OCI-LY7 (cell line): ENCODE results near the gene LY6G5C. TPM values are rescaled to one million over a fixed set of nuclear protein-coding genes. Genes with fewer than 3 reads are reported as not detected.

Experiments
- BruUV-seq: library from RNA; stranded (reverse); fragments of 400-500 nt; replicated peaks from 2 replicates; lab custom pipeline; 2021; lab: Mats Ljungman, UMichigan
- CTCF ChIA-PET: fragments of 300-600 bp; sonication (Branson Sonifier 250); formaldehyde crosslinking; loops from one replicate; lab custom pipeline; 2022; ENCODE audit warnings: antibody characterized with exemption; ENCODE audit not compliant: unreplicated experiment; lab: Charles Lee
- POLR2A ChIA-PET: fragments of 300-600 bp; sonication (Branson Sonifier 250); formaldehyde crosslinking; loops from one replicate; lab custom pipeline; 2022; ENCODE audit warnings: antibody characterized with exemption; lab: Charles Lee
- DNase-seq: peaks from one replicate; pipeline ENCODE4 v3.0.0-alpha.2; 2015; ENCODE audit warnings: low spot score
- H2AFZ ChIP-seq: fragments of 200-600 bp; sonication (generic), shearing (Covaris generic); 2 replicates; pipeline ENCODE4 v1.6.1; 2014; ENCODE audit warnings: mild to moderate bottlenecking, antibody characterized with exemption, low read length, moderate library complexity
- H3K27ac ChIP-seq: fragments of 200-600 bp; sonication (generic); 2 replicates; pipeline ENCODE4 v1.5.1; 2014; ENCODE audit warnings: mixed run types, low read depth, mild to moderate bottlenecking, moderate library complexity, low read length, inconsistent platforms; ENCODE audit not compliant: poor library complexity, severe bottlenecking
- H3K36me3 ChIP-seq: fragments of 200-600 bp; sonication (generic); 2 replicates; pipeline ENCODE4 v1.6.1; 2014; ENCODE audit warnings: mild to moderate bottlenecking, antibody characterized with exemption, low read length, moderate library complexity, mixed read lengths; ENCODE audit not compliant: insufficient read depth
- H3K4me1 ChIP-seq: fragments of 200-600 bp; sonication (generic); 2 replicates; pipeline ENCODE4 v1.5.1; 2014; ENCODE audit warnings: mild to moderate bottlenecking, low read length; ENCODE audit not compliant: insufficient read depth, poor library complexity, severe bottlenecking
- H3K4me2 ChIP-seq: fragments of 200-600 bp; sonication (generic); 2 replicates; pipeline ENCODE4 v1.6.1; 2014; ENCODE audit warnings: mild to moderate bottlenecking, low read length
- H3K4me3 ChIP-seq: fragments of 200-600 bp; sonication (generic); 2 replicates; pipeline ENCODE4 v1.5.1; 2014; ENCODE audit warnings: mild to moderate bottlenecking, low read depth, low read length; ENCODE audit not compliant: poor library complexity, severe bottlenecking
- H3K79me2 ChIP-seq: fragments of 200-600 bp; sonication (generic); 2 replicates; pipeline ENCODE4 v1.6.1; 2016; ENCODE audit warnings: low read depth, mild to moderate bottlenecking, low read length, moderate library complexity, mixed read lengths; ENCODE audit not compliant: insufficient read depth
- H3K9me2 ChIP-seq: fragments of 200-600 bp; sonication (generic); 2 replicates; pipeline ENCODE4 v1.6.1; 2016; ENCODE audit warnings: mild to moderate bottlenecking, low read length, mixed read lengths; ENCODE audit not compliant: insufficient read depth
- H3K9me3 ChIP-seq: fragments of 200-600 bp; sonication (generic); 2 replicates; pipeline ENCODE4 v1.6.1; 2014; ENCODE audit warnings: mild to moderate bottlenecking, mixed run types, low read length, mixed read lengths
- H4K20me1 ChIP-seq: fragments of 200-600 bp; sonication (generic); 2 replicates; pipeline ENCODE4 v1.6.1; 2014; ENCODE audit warnings: mild to moderate bottlenecking, antibody characterized with exemption, low read length, moderate library complexity, mixed read lengths; ENCODE audit not compliant: insufficient read depth
- EZH2phosphoT487 ChIP-seq: fragments of 200-600 bp; sonication (generic); IDR thresholded peaks from 2 replicates; pipeline ENCODE4 v1.6.1; 2018; ENCODE audit warnings: low read depth, borderline replicate concordance, mild to moderate bottlenecking, mixed run types, antibody characterized with exemption, low read length, moderate library complexity, mixed read lengths
- intact Hi-C: fragments of 100-400 bp; cut with micrococcal nuclease; formaldehyde crosslinking; loops from one replicate; pipeline ENCODE4 v1.10.0; 2022; ENCODE audit not compliant: unreplicated experiment
- microRNA-seq: library from miRNA; unstranded; fragments of <30 nt; microRNA quantifications from one replicate; pipeline ENCODE4 v1.2.0, GENCODE V29; 2022; ENCODE audit warnings: borderline replicate concordance
- small RNA-seq: library from RNA; depleted of rRNA; stranded (forward); fragments of <200 nt; gene quantifications from one replicate; pipeline ENCODE3, GENCODE V24; 2014
- total RNA-seq, 2 experiments: library from RNA; depleted of rRNA in 1 of 2; stranded (reverse); fragments of >200 nt in 1 of 2; shearing (Covaris generic) in 1 of 2; gene quantifications; 2 replicates each; pipeline ENCODE4 v1.2.3, GENCODE V29; 2014 to 2022
- TF ChIP-seq, protein P1 (sequence below): fragments of 200-600 bp; sonication (generic); conservative IDR thresholded peaks from 2 replicates; pipeline ENCODE4 v1.5.1; 2014; ENCODE audit warnings: mild to moderate bottlenecking, antibody characterized with exemption, low read length, moderate library complexity, mixed read lengths

Gene LY6G5C
- total RNA-seq, 2 experiments from 2014 or later, result 1.8 to 3.5 TPM

DNA sequence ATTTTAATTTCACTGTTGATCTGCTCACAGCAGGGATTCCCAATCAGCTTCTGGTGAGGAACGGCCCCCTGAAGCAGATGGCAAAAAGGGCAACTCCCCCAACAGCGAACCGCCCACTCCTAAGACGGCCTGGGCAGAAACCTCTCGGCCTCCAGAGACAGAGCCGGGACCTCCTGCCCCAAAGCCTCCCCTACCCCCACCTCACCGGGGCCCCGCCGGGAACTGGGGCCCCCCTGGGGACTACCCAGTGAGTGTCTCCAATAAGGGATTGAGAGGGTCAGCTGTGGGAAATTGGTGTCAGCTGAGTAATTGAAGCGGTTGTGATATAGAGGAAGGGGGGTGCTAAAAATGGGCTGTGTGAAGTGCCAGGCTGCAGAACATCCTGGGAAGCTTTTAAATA is 53.9 kb downstream of the LY6G5C start:
- H3K36me3 ChIP-seq, result peaks cover 100% of the 10 kb centered on the region
- no peak overlapping the region for H3K4me3 ChIP-seq
- no peak for DNase-seq
- H3K9me2 ChIP-seq, result no peaks in the 10 kb centered on the region
- ChIA-PET POLR2A (interaction anchor here (1.2 to 1.3 kb wide), 2 partner anchors 16 to 24 kb away, joined by 3 to 4 read pairs; no protein-coding TSS in a partner anchor), CTCF (no interaction called here)
- TF ChIP-seq, protein P1, sequence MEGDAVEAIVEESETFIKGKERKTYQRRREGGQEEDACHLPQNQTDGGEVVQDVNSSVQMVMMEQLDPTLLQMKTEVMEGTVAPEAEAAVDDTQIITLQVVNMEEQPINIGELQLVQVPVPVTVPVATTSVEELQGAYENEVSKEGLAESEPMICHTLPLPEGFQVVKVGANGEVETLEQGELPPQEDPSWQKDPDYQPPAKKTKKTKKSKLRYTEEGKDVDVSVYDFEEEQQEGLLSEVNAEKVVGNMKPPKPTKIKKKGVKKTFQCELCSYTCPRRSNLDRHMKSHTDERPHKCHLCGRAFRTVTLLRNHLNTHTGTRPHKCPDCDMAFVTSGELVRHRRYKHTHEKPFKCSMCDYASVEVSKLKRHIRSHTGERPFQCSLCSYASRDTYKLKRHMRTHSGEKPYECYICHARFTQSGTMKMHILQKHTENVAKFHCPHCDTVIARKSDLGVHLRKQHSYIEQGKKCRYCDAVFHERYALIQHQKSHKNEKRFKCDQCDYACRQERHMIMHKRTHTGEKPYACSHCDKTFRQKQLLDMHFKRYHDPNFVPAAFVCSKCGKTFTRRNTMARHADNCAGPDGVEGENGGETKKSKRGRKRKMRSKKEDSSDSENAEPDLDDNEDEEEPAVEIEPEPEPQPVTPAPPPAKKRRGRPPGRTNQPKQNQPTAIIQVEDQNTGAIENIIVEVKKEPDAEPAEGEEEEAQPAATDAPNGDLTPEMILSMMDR, result no peak
- TF ChIP-seq EZH2phosphoT487, result no peak
- peaks cover 10% of the 10 kb centered on the region for H3K4me1 ChIP-seq
- intact Hi-C loops, result no loop called here
- peaks cover 11% of the 10 kb centered on the region for H4K20me1 ChIP-seq
- no peak overlapping the region for H3K27ac ChIP-seq
- no peaks in the 10 kb centered on the region for H3K9me3 ChIP-seq
- H2AFZ ChIP-seq, result no peak overlapping the region
- H3K4me2 ChIP-seq, result no peak overlapping the region
- BruUV-seq, result no TSS peak
- H3K79me2 ChIP-seq, result peaks cover 41% of the 10 kb centered on the region

Small RNAs within 50 kb of the gene (microRNA-seq; reads per million reads assigned to microRNA genes)
- gene MIR4646, result 7.6 reads per million, percentile 5 among the genes with 10 or more reads in this experiment
- not detected for gene MIR6832

Small RNAs within 50 kb of the gene (small RNA-seq; reads per million reads assigned to genes)
- gene LY6G6D (not detected), gene MIR4646 (not detected), gene MIR6832 (not detected), gene RF00019 (not detected)

Other genes with a start within 250 kb of the LY6G5C start
Only the 30 nearest of the 38 such genes appear.
- 736 and 747 TPM in 2 replicates for gene DDX39B, start 139.1 kb downstream of the LY6G5C start, total RNA-seq (2014; rRNA removed; shearing (Covaris generic))
- gene DDX39B, start 139.1 kb downstream of the LY6G5C start, total RNA-seq (2022), result 478 and 481 TPM in 2 replicates
- 3.8 and 4.2 TPM in 2 replicates for gene ATP6V1G2, start 134.5 kb downstream of the LY6G5C start, total RNA-seq (2014; rRNA removed; shearing (Covaris generic))
- gene ATP6V1G2, start 134.5 kb downstream of the LY6G5C start, total RNA-seq (2022), result 14.1 and 15.9 TPM in 2 replicates
- 17.1 and 21.8 TPM in 2 replicates for gene NFKBIL1, start 133.5 kb downstream of the LY6G5C start, total RNA-seq (2014; rRNA removed; shearing (Covaris generic))
- gene NFKBIL1, start 133.5 kb downstream of the LY6G5C start, total RNA-seq (2022), result 22.7 and 23.2 TPM in 2 replicates
- 0.98 and 1.1 TPM in 2 replicates for gene LTA, start 108.8 kb downstream of the LY6G5C start, total RNA-seq (2014; rRNA removed; shearing (Covaris generic))
- gene LTA, start 108.8 kb downstream of the LY6G5C start, total RNA-seq (2022), result 4.1 and 4.3 TPM in 2 replicates
- 1.7 and 3.5 TPM in 2 replicates for gene TNF, start 105.5 kb downstream of the LY6G5C start, total RNA-seq (2014; rRNA removed; shearing (Covaris generic))
- 2.5 TPM in 2 replicates for gene TNF, start 105.5 kb downstream of the LY6G5C start, total RNA-seq (2022)
- gene LTB, start 98.6 kb downstream of the LY6G5C start, total RNA-seq (2014; rRNA removed; shearing (Covaris generic)), result 36.5 and 46.8 TPM in 2 replicates
- 36.9 and 39.2 TPM in 2 replicates for gene LTB, start 98.6 kb downstream of the LY6G5C start, total RNA-seq (2022)
- gene LST1, start 94.8 kb downstream of the LY6G5C start, total RNA-seq (2014; rRNA removed; shearing (Covaris generic)), result 1.2 and 3.0 TPM in 2 replicates
- gene LST1, start 94.8 kb downstream of the LY6G5C start, total RNA-seq (2022), result 4.2 and 4.9 TPM in 2 replicates
- 1.6 TPM in 1 of 2 replicates, not detected in the other for gene NCR3, start 88.1 kb downstream of the LY6G5C start, total RNA-seq (2014; rRNA removed; shearing (Covaris generic))
- gene NCR3, start 88.1 kb downstream of the LY6G5C start, total RNA-seq (2022), result 0.74 and 2.0 TPM in 2 replicates
- 15.3 and 22.0 TPM in 2 replicates for gene AIF1, start 65.8 kb downstream of the LY6G5C start, total RNA-seq (2014; rRNA removed; shearing (Covaris generic))
- gene AIF1, start 65.8 kb downstream of the LY6G5C start, total RNA-seq (2022), result 16.3 and 17.2 TPM in 2 replicates
- 113 and 156 TPM in 2 replicates for gene PRRC2A, start 60.4 kb downstream of the LY6G5C start, total RNA-seq (2014; rRNA removed; shearing (Covaris generic))
- 355 and 379 TPM in 2 replicates for gene PRRC2A, start 60.4 kb downstream of the LY6G5C start, total RNA-seq (2022)
- gene BAG6, start 28.4 kb downstream of the LY6G5C start, total RNA-seq (2014; rRNA removed; shearing (Covaris generic)), result 191 and 233 TPM in 2 replicates
- 320 and 323 TPM in 2 replicates for gene BAG6, start 28.4 kb downstream of the LY6G5C start, total RNA-seq (2022)
- 0.13 and 1.5 TPM in 2 replicates for gene APOM, start 25.2 kb downstream of the LY6G5C start, total RNA-seq (2014; rRNA removed; shearing (Covaris generic))
- gene APOM, start 25.2 kb downstream of the LY6G5C start, total RNA-seq (2022), result 2.1 and 3.6 TPM in 2 replicates
- 17.5 and 18.5 TPM in 2 replicates for gene C6orf47, start 20.3 kb downstream of the LY6G5C start, total RNA-seq (2014; rRNA removed; shearing (Covaris generic))
- gene C6orf47, start 20.3 kb downstream of the LY6G5C start, total RNA-seq (2022), result 16.7 and 17.4 TPM in 2 replicates
- 34.3 and 50.9 TPM in 2 replicates for gene GPANK1, start 16.1 kb downstream of the LY6G5C start, total RNA-seq (2014; rRNA removed; shearing (Covaris generic))
- gene GPANK1, start 16.1 kb downstream of the LY6G5C start, total RNA-seq (2022), result 38.8 and 40.7 TPM in 2 replicates
- 207 and 230 TPM in 2 replicates for gene CSNK2B, start 15.0 kb downstream of the LY6G5C start, total RNA-seq (2014; rRNA removed; shearing (Covaris generic))
- gene CSNK2B, start 15.0 kb downstream of the LY6G5C start, total RNA-seq (2022), result 245 and 254 TPM in 2 replicates
- gene LY6G5B, start 11.1 kb downstream of the LY6G5C start, total RNA-seq (2014; rRNA removed; shearing (Covaris generic)), result 12.3 and 15.9 TPM in 2 replicates
- gene LY6G5B, start 11.1 kb downstream of the LY6G5C start, total RNA-seq (2022), result 28.7 and 32.0 TPM in 2 replicates
- 28.6 and 34.8 TPM in 2 replicates for gene ABHD16A, start 22.3 kb upstream of the LY6G5C start, total RNA-seq (2014; rRNA removed; shearing (Covaris generic))
- 32.7 and 35.2 TPM in 2 replicates for gene ABHD16A, start 22.3 kb upstream of the LY6G5C start, total RNA-seq (2022)
- gene LY6G6F, start 25.8 kb upstream of the LY6G5C start, total RNA-seq (2014; rRNA removed; shearing (Covaris generic)), result not detected in 2 replicates
- not detected in 2 replicates for gene LY6G6F, start 25.8 kb upstream of the LY6G5C start, total RNA-seq (2022)
- gene LY6G6D, start 34.3 kb upstream of the LY6G5C start, total RNA-seq (2014; rRNA removed; shearing (Covaris generic)), result not detected in 2 replicates
- not detected in 2 replicates for gene LY6G6D, start 34.3 kb upstream of the LY6G5C start, total RNA-seq (2022)
- not detected in 2 replicates for gene LY6G6C, start 40.7 kb upstream of the LY6G5C start, total RNA-seq (2014; rRNA removed; shearing (Covaris generic))
- not detected in 2 replicates for gene LY6G6C, start 40.7 kb upstream of the LY6G5C start, total RNA-seq (2022)
- gene MPIG6B, start 42.3 kb upstream of the LY6G5C start, total RNA-seq (2014; rRNA removed; shearing (Covaris generic)), result not detected in 2 replicates
- gene MPIG6B, start 42.3 kb upstream of the LY6G5C start, total RNA-seq (2022), result not detected in 2 replicates
- gene DDAH2, start 48.2 kb upstream of the LY6G5C start, total RNA-seq (2014; rRNA removed; shearing (Covaris generic)), result 14.0 and 20.6 TPM in 2 replicates
- gene DDAH2, start 48.2 kb upstream of the LY6G5C start, total RNA-seq (2022), result 20.4 and 26.4 TPM in 2 replicates
- gene CLIC1, start 55.5 kb upstream of the LY6G5C start, total RNA-seq (2014; rRNA removed; shearing (Covaris generic)), result 376 and 413 TPM in 2 replicates
- gene CLIC1, start 55.5 kb upstream of the LY6G5C start, total RNA-seq (2022), result 314 and 318 TPM in 2 replicates
- gene MSH5, start 58.9 kb upstream of the LY6G5C start, total RNA-seq (2014; rRNA removed; shearing (Covaris generic)), result 104 and 108 TPM in 2 replicates
- gene MSH5, start 58.9 kb upstream of the LY6G5C start, total RNA-seq (2022), result 218 and 258 TPM in 2 replicates
- 31.3 and 47.1 TPM in 2 replicates for gene SAPCD1, start 81.6 kb upstream of the LY6G5C start, total RNA-seq (2014; rRNA removed; shearing (Covaris generic))
- 53.5 and 66.8 TPM in 2 replicates for gene SAPCD1, start 81.6 kb upstream of the LY6G5C start, total RNA-seq (2022)
- 2.1 and 2.2 TPM in 2 replicates for gene VWA7, start 96.3 kb upstream of the LY6G5C start, total RNA-seq (2014; rRNA removed; shearing (Covaris generic))
- gene VWA7, start 96.3 kb upstream of the LY6G5C start, total RNA-seq (2022), result 3.7 and 6.5 TPM in 2 replicates
- gene VARS1, start 114.7 kb upstream of the LY6G5C start, total RNA-seq (2014; rRNA removed; shearing (Covaris generic)), result 47.0 and 51.2 TPM in 2 replicates
- gene VARS1, start 114.7 kb upstream of the LY6G5C start, total RNA-seq (2022), result 118 and 137 TPM in 2 replicates
- gene LSM2, start 125.9 kb upstream of the LY6G5C start, total RNA-seq (2014; rRNA removed; shearing (Covaris generic)), result 65.2 and 78.4 TPM in 2 replicates
- 78.0 and 82.6 TPM in 2 replicates for gene LSM2, start 125.9 kb upstream of the LY6G5C start, total RNA-seq (2022)
- gene HSPA1L, start 134.2 kb upstream of the LY6G5C start, total RNA-seq (2014; rRNA removed; shearing (Covaris generic)), result 0.19 TPM in 1 of 2 replicates, not detected in the other
- gene HSPA1L, start 134.2 kb upstream of the LY6G5C start, total RNA-seq (2022), result 0.15 and 0.49 TPM in 2 replicates
- gene HSPA1A, start 134.5 kb upstream of the LY6G5C start, total RNA-seq (2014; rRNA removed; shearing (Covaris generic)), result 0.22 and 0.41 TPM in 2 replicates
- gene HSPA1A, start 134.5 kb upstream of the LY6G5C start, total RNA-seq (2022), result 0.81 and 2.2 TPM in 2 replicates